ENCODE measurements around the gene TBC1D4. TPM values are rescaled to one million over a fixed set of nuclear protein-coding genes. Genes with fewer than 3 reads are reported as not detected.

The TBC1D4 gene
- total RNA-seq, 4 donors from 2014 or later: 49.9 to 279 (median 211) TPM

DNA sequence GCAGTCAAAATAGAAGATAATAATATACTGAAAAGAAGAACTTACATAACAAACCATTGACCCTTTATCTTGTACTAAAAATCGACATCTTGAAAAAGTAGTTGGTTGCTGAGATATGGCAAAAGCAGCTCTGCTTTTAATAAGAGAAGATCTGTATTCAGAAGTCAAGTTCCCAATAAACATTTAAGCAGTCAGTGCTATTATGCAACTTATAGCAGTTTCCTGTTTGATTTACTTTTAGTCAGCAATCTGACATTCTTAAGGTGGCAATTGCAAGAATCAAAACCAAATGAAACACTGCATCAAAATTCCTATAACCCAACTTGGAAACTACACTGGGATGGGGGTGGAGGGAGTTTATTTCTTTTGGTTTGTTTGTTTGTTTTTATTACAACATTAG, 165.5 kb downstream of the TBC1D4 start:
- no peaks in the 10 kb centered on the region for H3K27me3 ChIP-seq
- ATAC-seq (no peak), DNase-seq (no peak)
- in situ Hi-C loops (cut with MboI; ENCODE audit: low sequenced_read_pairs in 4 of 4) (no loop called here), intact Hi-C loops (cut with DNase I; ENCODE audit: low total_unique reads) (loop anchor here (5.0 kb wide), 2 partner anchors 41 to 166 kb away; partner anchors contain the start of gene TBC1D4)
- H3K9me3 ChIP-seq: no peaks in the 10 kb centered on the region
- peak overlapping the region; percentile 14 to 72 (median 42) for H3K27ac ChIP-seq
- peaks cover 0 to 14% of the 10 kb centered on the region in 2 donors for H3K36me3 ChIP-seq
- no peak overlapping the region for H3K4me3 ChIP-seq
- TF ChIP-seq, protein P1, sequence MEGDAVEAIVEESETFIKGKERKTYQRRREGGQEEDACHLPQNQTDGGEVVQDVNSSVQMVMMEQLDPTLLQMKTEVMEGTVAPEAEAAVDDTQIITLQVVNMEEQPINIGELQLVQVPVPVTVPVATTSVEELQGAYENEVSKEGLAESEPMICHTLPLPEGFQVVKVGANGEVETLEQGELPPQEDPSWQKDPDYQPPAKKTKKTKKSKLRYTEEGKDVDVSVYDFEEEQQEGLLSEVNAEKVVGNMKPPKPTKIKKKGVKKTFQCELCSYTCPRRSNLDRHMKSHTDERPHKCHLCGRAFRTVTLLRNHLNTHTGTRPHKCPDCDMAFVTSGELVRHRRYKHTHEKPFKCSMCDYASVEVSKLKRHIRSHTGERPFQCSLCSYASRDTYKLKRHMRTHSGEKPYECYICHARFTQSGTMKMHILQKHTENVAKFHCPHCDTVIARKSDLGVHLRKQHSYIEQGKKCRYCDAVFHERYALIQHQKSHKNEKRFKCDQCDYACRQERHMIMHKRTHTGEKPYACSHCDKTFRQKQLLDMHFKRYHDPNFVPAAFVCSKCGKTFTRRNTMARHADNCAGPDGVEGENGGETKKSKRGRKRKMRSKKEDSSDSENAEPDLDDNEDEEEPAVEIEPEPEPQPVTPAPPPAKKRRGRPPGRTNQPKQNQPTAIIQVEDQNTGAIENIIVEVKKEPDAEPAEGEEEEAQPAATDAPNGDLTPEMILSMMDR (IDR thresholded peaks at IDR 0.05 in 4 of 5, conservative IDR thresholded peaks at IDR 0.05 in 1 of 5): no peak
- TF ChIP-seq POLR2A (IDR thresholded peaks at IDR 0.05): no peak
- H3K4me1 ChIP-seq: peaks cover 32 to 39% of the 10 kb centered on the region in 2 donors

GRCh38 chr13:75312884-75313520, 169.0 kb downstream of the TBC1D4 start:
- in situ Hi-C loops (cut with MboI; ENCODE audit: low sequenced_read_pairs in 4 of 4) (no loop called here), intact Hi-C loops (cut with DNase I; ENCODE audit: low total_unique reads) (no loop called here)
- TF ChIP-seq POLR2A (IDR thresholded peaks at IDR 0.05): no peak
- TF ChIP-seq, protein P1 (IDR thresholded peaks at IDR 0.05 in 4 of 5, conservative IDR thresholded peaks at IDR 0.05 in 1 of 5): no peak
- Histone ChIP-seq H3K27me3 (no peaks in the 10 kb centered on the region), H3K9me3 (no peaks in the 10 kb centered on the region), H3K4me3 (no peak overlapping the region), H3K4me1 (peaks cover 18 to 20% of the 10 kb centered on the region in 2 donors), H3K36me3 (peaks cover 0 to 39% of the 10 kb centered on the region in 2 donors), H3K27ac (no peak overlapping the region)
- DNase-seq (no peak), ATAC-seq (no peak)

- DNase-seq (no peak), ATAC-seq (no peak)
- Histone ChIP-seq H3K4me3 (no peak overlapping the region), H3K4me1 (peaks cover 0 to 5% of the 10 kb centered on the region in 2 donors), H3K36me3 (peaks cover 0 to 58% of the 10 kb centered on the region in 2 donors), H3K9me3 (no peaks in the 10 kb centered on the region), H3K27me3 (no peaks in the 10 kb centered on the region), H3K27ac (no peak overlapping the region)
- in situ Hi-C loops (cut with MboI; ENCODE audit: low sequenced_read_pairs in 4 of 4): no loop called here
- TF ChIP-seq, protein P1 (IDR thresholded peaks at IDR 0.05 in 4 of 5, conservative IDR thresholded peaks at IDR 0.05 in 1 of 5): no peak
- no peak for TF ChIP-seq POLR2A (IDR thresholded peaks at IDR 0.05)
- intact Hi-C loops (cut with DNase I; ENCODE audit: low total_unique reads): no loop called here
Measured at GRCh38 chr13:75309981-75310580, 171.9 kb downstream of the TBC1D4 start.

- in situ Hi-C loops (cut with MboI; ENCODE audit: low sequenced_read_pairs in 4 of 4): no loop called here
- no peaks in the 10 kb centered on the region for H3K9me3 ChIP-seq
- H3K4me1 ChIP-seq: peaks cover 9 to 20% of the 10 kb centered on the region in 2 donors
- DNase-seq (no peak), ATAC-seq (no peak)
- intact Hi-C loops (cut with DNase I; ENCODE audit: low total_unique reads): no loop called here
- H3K4me3 ChIP-seq: no peak overlapping the region
- H3K27me3 ChIP-seq: no peaks in the 10 kb centered on the region
- H3K36me3 ChIP-seq: peaks cover 0 to 63% of the 10 kb centered on the region in 2 donors
- no peak overlapping the region for H3K27ac ChIP-seq
- no peak for TF ChIP-seq POLR2A (IDR thresholded peaks at IDR 0.05)
- TF ChIP-seq, protein P1 (IDR thresholded peaks at IDR 0.05 in 4 of 5, conservative IDR thresholded peaks at IDR 0.05 in 1 of 5): no peak
Measured at GRCh38 chr13:75308222-75308621, 173.7 kb downstream of the TBC1D4 start.
